ENCODE data around the gene EID3. TPM values are rescaled to one million over a fixed set of nuclear protein-coding genes. Genes with fewer than 3 reads are reported as not detected.

EID3 gene
- total and polyA plus RNA-seq, 2 of the 8 experiments (the other 6 are each of a cell fraction or from before 2014, with no cell fraction given) = 1.2 to 2.8 TPM

DNA sequence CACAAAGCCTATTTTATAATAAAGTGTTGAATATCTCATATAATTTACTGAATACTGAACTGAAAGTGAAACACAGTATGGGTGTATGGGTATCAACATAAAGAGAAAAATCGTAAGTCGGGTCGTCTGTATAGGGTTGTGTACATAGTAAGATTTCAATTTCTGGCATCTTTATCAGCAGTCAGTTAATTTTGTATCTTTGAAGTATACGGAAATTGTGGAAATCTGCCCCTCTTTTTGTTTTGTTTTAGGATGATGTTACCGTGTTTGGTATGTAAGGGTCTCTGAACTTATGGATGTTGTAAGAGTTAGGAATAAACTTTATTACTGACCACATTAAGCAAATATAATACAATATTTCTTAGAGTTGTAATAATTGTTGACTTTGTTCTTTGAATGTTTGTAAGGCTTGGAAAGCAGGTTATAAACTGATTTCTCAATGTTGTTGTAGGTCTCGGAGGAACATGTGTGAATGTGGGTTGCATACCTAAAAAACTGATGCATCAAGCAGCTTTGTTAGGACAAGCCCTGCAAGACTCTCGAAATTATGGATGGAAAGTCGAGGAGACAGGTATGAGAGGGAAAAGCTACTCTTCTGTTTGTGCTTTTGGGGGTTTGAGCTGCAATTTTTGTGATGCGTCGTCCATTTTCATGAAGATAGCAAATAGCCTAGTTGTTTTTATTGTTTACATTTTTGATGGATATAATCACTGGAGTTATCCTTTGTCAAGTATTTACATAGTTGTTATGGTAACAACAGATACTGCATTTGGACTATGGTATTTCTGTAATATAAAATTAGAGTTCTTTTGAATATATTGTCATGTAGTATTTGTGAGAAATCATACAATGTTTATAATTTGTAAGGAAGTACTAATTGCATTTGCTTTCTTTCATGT is 12.0 kb downstream of the EID3 start:
- ChIA-PET CTCF (ENCODE audit: partially characterized antibody) (no interaction called here), POLR2A (ENCODE audit: partially characterized antibody) (interaction anchor here (1.1 to 1.3 kb wide), 3 partner anchors 9 to 25 kb away, joined by 3 to 4 read pairs (median 3); no protein-coding TSS in a partner anchor)
- no peak overlapping the region for H3K14ac ChIP-seq (ENCODE audit: insufficient read length)
- H2BK5ac ChIP-seq (ENCODE audit: low read depth, low read length) = no peak overlapping the region
- no peak overlapping the region for H2BK20ac ChIP-seq (ENCODE audit: low read length)
- no peaks in the 10 kb centered on the region for H3K23me2 ChIP-seq (ENCODE audit: low read depth, low read length)
- no peaks in the 10 kb centered on the region for H3K27me3 ChIP-seq (replicated peaks in 1 of 4; ENCODE audit: control insufficient read depth in 3 of 4, extremely low read depth in 1 of 4, insufficient read depth in 3 of 4, low read length in 3 of 4)
- 89% methylated on average over 10 of the region's 10 CpGs; no CpG with 5 or more reads in 1 of the 2 experiments for WGBS, 2 experiments (ENCODE audit: extremely low coverage in 1 of 2, insufficient coverage in 1 of 2, insufficient read length in 1 of 2, insufficient replicate concordance in 2 of 2, low coverage in 1 of 2, low lambda C conversion rate in 2 of 2, missing lambda C conversion rate in 1 of 2)
- no peak overlapping the region for H4K5ac ChIP-seq (ENCODE audit: insufficient read length, low read depth, low read length)
- H2AFZ ChIP-seq (ENCODE audit: low read length) = no peak overlapping the region
- H2AK5ac ChIP-seq (ENCODE audit: low read depth, low read length) = no peak overlapping the region
- peaks cover 0 to 4% of the 10 kb centered on the region in 2 experiments; a peak in 1 of 4 replicates for H3K79me2 ChIP-seq (ENCODE audit: control insufficient read depth in 1 of 2, insufficient read depth in 2 of 2, low read length in 2 of 2)
- H3K4ac ChIP-seq (replicated peaks; ENCODE audit: insufficient read length, low read depth, low read length) = no peak overlapping the region
- no peak overlapping the region for H3K23ac ChIP-seq (ENCODE audit: insufficient read length)
- FAIRE-seq = no peak
- no peak overlapping the region for H2BK15ac ChIP-seq (ENCODE audit: low read length)
- H4K8ac ChIP-seq (ENCODE audit: extremely low read depth, insufficient read depth, low read length) = no peak overlapping the region
- H3K56ac ChIP-seq (replicated peaks; ENCODE audit: insufficient read length, low read depth, low read length) = no peak overlapping the region
- H3K27ac ChIP-seq (ENCODE audit: low read depth, low read length) = no peak overlapping the region
- H3K4me3 ChIP-seq (ENCODE audit: extremely low read depth in 1 of 4, insufficient read depth in 2 of 4, low read depth in 3 of 4, low read length in 4 of 4) = no peak overlapping the region
- no peak overlapping the region for H3K18ac ChIP-seq (ENCODE audit: extremely low read depth, low read length)
- peaks cover 1 to 2% of the 10 kb centered on the region in 2 experiments for H4K20me1 ChIP-seq (replicated peaks in 1 of 2; ENCODE audit: control insufficient read depth in 1 of 2, insufficient read depth in 2 of 2, low read length in 2 of 2)
- no peaks in the 10 kb centered on the region for H3K9me3 ChIP-seq (ENCODE audit: insufficient read depth in 2 of 2, low read depth in 1 of 2, low read length in 1 of 2)
- H2BK12ac ChIP-seq (ENCODE audit: low read depth, low read length) = no peak overlapping the region
- H4K91ac ChIP-seq (replicated peaks; ENCODE audit: insufficient read length, low read length) = no peak overlapping the region
- no peak overlapping the region for H3K4me2 ChIP-seq (ENCODE audit: insufficient read depth in 1 of 2, low read depth in 2 of 2, low read length in 2 of 2)
- no peak overlapping the region for H2BK120ac ChIP-seq (replicated peaks; ENCODE audit: low read depth, low read length)
- H3K79me1 ChIP-seq (ENCODE audit: low read depth, low read length) = no peaks in the 10 kb centered on the region
- no peak for TF ChIP-seq SIRT6 (IDR thresholded peaks at IDR 0.05; ENCODE audit: low read length)
- no peak overlapping the region for H3K9ac ChIP-seq (replicated peaks in 1 of 4; ENCODE audit: extremely low read depth in 1 of 4, low read depth in 3 of 4, low read length in 3 of 4)
- peaks cover 27 to 89% (median 69%) of the 10 kb centered on the region in 4 experiments for H3K36me3 ChIP-seq (ENCODE audit: control insufficient read depth in 2 of 4, insufficient read depth in 4 of 4, low read length in 3 of 4)
- H3K4me1 ChIP-seq (replicated peaks in 1 of 4; ENCODE audit: control insufficient read depth in 3 of 4, insufficient read depth in 4 of 4, low read length in 3 of 4) = no peaks in the 10 kb centered on the region
- no peak for DNase-seq (ENCODE audit: low read depth in 1 of 2, low spot score in 2 of 2)
